Activated CD4-positive, alpha-beta memory T cell treated with anti-CD3 and anti-CD28 coated beads, Interleukin-2, amount 10 ng/mL, durations not matched to agents 7 days and 5 days (primary cell): ENCODE data around the gene ARMH2. TPM values are rescaled to one million over a fixed set of nuclear protein-coding genes. Genes with fewer than 3 reads are reported as not detected.

Experiments
- CTCF ChIA-PET: fragments of 350-600 bp; sonication (Branson Sonifier 250); formaldehyde crosslinking; loops from one replicate; lab custom pipeline; 2021; ENCODE audit warnings: antibody characterized with exemption, inconsistent platforms; lab: Charles Lee
- POLR2A ChIA-PET: fragments of 350-600 bp; sonication (Branson Sonifier 250); formaldehyde crosslinking; loops from one replicate; lab custom pipeline; 2021; ENCODE audit warnings: antibody characterized with exemption; lab: Charles Lee
- DNase-seq: peaks from one replicate; pipeline ENCODE4 v3.0.0-alpha.2; 2020
- H3K27ac Mint-ChIP-seq: one replicate; pipeline ENCODE4 v1.8.0; 2021; ENCODE audit warnings: mild to moderate bottlenecking, mixed read lengths
- H3K27me3 Mint-ChIP-seq: one replicate; pipeline ENCODE4 v1.8.0; 2021; ENCODE audit warnings: mixed read lengths
- H3K36me3 Mint-ChIP-seq: one replicate; pipeline ENCODE4 v1.8.0; 2021; ENCODE audit warnings: low read depth, mixed read lengths
- H3K4me1 Mint-ChIP-seq: one replicate; pipeline ENCODE4 v1.8.0; 2021; ENCODE audit warnings: mixed read lengths
- H3K4me3 Mint-ChIP-seq: one replicate; pipeline ENCODE4 v1.8.0; 2021; ENCODE audit warnings: mild to moderate bottlenecking, mixed read lengths
- H3K9me3 Mint-ChIP-seq: one replicate; pipeline ENCODE4 v1.8.0; 2021; ENCODE audit warnings: mixed read lengths
- total RNA-seq, 2 experiments: library from RNA; stranded (reverse); gene quantifications; one replicate each; pipeline ENCODE4 v1.2.3, GENCODE V29; 2021

Gene ARMH2
- total RNA-seq, 2 experiments from 2014 or later = 1.2 to 1.5 TPM

DNA sequence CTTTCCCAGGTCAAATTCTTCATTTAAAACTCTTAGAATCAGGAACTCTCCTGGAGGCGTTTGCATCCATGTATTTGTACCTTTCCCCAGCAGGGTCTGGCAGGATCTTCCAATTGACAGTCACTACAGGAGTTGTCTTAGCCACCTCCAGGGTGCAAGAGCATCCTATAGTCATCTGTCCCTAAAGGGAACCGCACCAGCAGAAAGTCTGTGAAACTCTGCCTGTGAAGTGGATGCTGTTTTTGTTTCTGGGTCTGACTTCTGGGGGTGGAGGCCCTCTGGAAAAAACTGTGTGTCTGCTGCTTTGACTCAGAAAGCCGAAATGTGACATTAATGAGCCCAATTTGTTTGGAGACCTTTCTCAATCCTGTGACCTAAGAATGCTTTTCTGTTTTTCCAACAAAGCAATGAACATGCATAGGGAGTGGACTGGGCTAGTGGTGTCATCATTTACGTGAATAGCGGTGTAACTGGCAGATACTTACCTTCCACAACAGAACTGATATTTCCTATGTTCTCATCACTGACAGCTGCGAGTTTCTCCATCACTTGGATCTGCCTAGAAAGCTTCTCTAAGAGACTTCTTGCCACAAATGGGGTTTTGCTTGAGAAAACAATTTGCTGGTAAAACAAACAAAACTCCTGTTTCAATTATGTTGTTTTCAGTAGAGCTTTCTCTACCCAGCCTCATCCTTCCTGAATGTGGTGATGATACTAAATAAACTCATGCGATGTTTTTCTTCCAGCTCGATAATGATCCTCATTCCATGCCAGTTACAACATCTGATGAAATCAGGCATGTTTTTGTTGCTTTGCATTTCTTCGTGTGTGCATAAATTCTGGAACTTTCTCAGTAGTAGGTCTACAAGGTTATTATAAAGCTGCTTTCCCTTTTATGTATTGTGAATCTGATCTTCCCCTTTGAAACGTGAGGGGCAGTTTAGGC is 33.3 kb upstream of the ARMH2 start:
- ChIA-PET POLR2A (interaction anchor here (1.3 kb wide), 1 partner anchor 12 kb away, joined by 6 read pairs; no protein-coding TSS in a partner anchor), CTCF (interaction anchor here (0.7 to 3.8 kb wide), 4 partner anchors 160 to 239 kb away, joined by 3 to 13 read pairs (median 4); no protein-coding TSS in a partner anchor)
- H3K27me3 Mint-ChIP-seq = no peaks in the 10 kb centered on the region
- no peak overlapping the region for H3K4me3 Mint-ChIP-seq
- no peak for DNase-seq
- peaks cover 26% of the 10 kb centered on the region for H3K4me1 Mint-ChIP-seq
- no peak overlapping the region for H3K27ac Mint-ChIP-seq
- H3K36me3 Mint-ChIP-seq = peaks cover 91% of the 10 kb centered on the region
- peaks cover 4% of the 10 kb centered on the region for H3K9me3 Mint-ChIP-seq

GRCh38 chr6:24829657-24830056 is 30.9 kb upstream of the ARMH2 start:
- Mint-ChIP-seq H3K27ac (no peak overlapping the region), H3K27me3 (no peaks in the 10 kb centered on the region), H3K4me1 (peaks cover 11% of the 10 kb centered on the region), H3K9me3 (no peaks in the 10 kb centered on the region), H3K36me3 (peaks cover 89% of the 10 kb centered on the region), H3K4me3 (no peak overlapping the region)
- CTCF ChIA-PET = interaction anchor here (1.1 to 1.5 kb wide), 3 partner anchors 162 to 241 kb away, joined by 3 to 4 read pairs (median 3); no protein-coding TSS in a partner anchor
- DNase-seq = no peak
- POLR2A ChIA-PET = interaction anchor here (1.4 kb wide), 1 partner anchor 11 kb away, joined by 4 read pairs; no protein-coding TSS in a partner anchor

- no peak overlapping the region for H3K4me3 Mint-ChIP-seq
Observed at GRCh38 chr6:24827970-24828369, 29.3 kb upstream of the ARMH2 start.

DNA sequence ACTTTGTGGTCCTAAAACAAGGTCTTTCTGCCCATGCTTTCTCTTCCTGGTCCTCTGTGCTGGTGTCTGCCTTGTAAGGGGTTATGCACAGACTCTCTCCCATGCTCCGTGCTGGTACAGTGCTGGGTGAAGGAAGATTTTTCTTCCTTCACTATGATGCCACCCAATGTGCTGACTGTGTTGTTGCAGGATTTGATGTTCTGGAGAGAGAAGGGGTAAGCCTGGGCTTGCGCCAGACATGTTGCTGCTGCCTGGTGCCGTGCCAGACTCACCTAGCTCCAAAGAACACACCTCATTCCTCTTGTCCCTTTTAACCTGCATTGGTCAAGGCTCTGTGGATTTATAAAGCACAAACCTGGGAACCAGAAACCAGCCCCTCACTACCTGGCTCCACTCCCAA is 28.4 kb upstream of the ARMH2 start:
- ChIA-PET CTCF (no interaction called here), POLR2A (interaction anchor here (0.9 to 1.1 kb wide), 2 partner anchors 10 to 43 kb away, joined by 3 read pairs; no protein-coding TSS in a partner anchor)
- no peak for DNase-seq
- Mint-ChIP-seq H3K9me3 (no peaks in the 10 kb centered on the region), H3K27me3 (no peaks in the 10 kb centered on the region), H3K4me1 (no peaks in the 10 kb centered on the region), H3K4me3 (no peak overlapping the region), H3K27ac (peak overlapping the region; percentile 36), H3K36me3 (peaks cover 84% of the 10 kb centered on the region)

More at GRCh38 chr6:24827970-24828369, 29.3 kb upstream of the ARMH2 start:
- Mint-ChIP-seq H3K27ac (no peak overlapping the region), H3K9me3 (no peaks in the 10 kb centered on the region), H3K4me1 (no peaks in the 10 kb centered on the region), H3K27me3 (no peaks in the 10 kb centered on the region), H3K36me3 (peaks cover 88% of the 10 kb centered on the region)
- CTCF ChIA-PET = no interaction called here
- POLR2A ChIA-PET = interaction anchor here (1.1 kb wide), 1 partner anchor 9 kb away, joined by 3 read pairs; no protein-coding TSS in a partner anchor
- DNase-seq = no peak

- POLR2A ChIA-PET = interaction anchor here (0.6 kb wide), 1 partner anchor 154 kb away, joined by 3 read pairs; no protein-coding TSS in a partner anchor
- no peaks in the 10 kb centered on the region for H3K4me1 Mint-ChIP-seq
- H3K27ac Mint-ChIP-seq = no peak overlapping the region
- DNase-seq = no peak
- no peaks in the 10 kb centered on the region for H3K27me3 Mint-ChIP-seq
- CTCF ChIA-PET = no interaction called here
- H3K36me3 Mint-ChIP-seq = peaks cover 80% of the 10 kb centered on the region
- no peaks in the 10 kb centered on the region for H3K9me3 Mint-ChIP-seq
- H3K4me3 Mint-ChIP-seq = no peak overlapping the region
Observed at GRCh38 chr6:24825130-24825630, 26.5 kb upstream of the ARMH2 start.

DNA sequence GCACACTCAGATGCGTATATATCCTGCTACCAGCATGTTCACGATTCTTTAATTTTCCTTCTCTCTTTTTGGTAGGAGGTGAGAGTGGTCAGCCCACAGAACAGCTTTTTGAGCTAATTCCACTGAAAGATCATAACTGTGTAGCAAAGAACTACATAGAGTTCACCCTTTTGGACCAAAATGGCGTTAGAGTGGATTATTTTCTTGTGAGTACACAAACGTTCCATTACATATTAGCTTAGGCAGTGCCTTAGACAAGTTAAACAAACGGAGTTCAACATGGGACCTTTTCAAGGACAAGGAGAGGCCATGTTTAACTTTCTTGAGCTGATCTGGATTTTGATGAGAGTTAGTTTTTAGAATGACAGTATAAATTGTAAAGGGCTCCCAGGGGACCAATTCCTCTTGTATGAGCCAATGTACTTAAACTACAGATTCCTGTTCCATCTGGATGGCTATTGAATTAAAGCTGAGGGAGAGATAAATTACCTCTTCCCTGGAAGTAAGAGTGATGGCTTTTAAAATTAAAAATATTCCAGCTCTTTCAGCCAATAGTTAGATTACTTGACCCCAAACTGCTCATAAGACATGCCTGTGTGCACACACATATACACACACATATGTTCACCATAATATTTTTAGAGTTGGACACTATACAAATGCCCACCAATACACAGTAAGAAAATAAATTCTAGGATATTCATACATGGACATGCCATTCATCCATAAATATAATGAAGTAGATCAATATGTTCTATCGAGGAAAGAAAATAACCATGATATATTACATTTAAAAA is 25.6 kb upstream of the ARMH2 start:
- Mint-ChIP-seq H3K4me1 (no peaks in the 10 kb centered on the region), H3K27me3 (no peaks in the 10 kb centered on the region), H3K9me3 (no peaks in the 10 kb centered on the region), H3K4me3 (no peak overlapping the region), H3K27ac (no peak overlapping the region), H3K36me3 (peaks cover 75% of the 10 kb centered on the region)
- DNase-seq = no peak
- ChIA-PET CTCF (no interaction called here), POLR2A (interaction anchor here (0.6 kb wide), 1 partner anchor 155 kb away, joined by 3 read pairs; no protein-coding TSS in a partner anchor)

GRCh38 chr6:24823185-24823584 is 24.5 kb upstream of the ARMH2 start:
- Mint-ChIP-seq H3K4me3 (no peak overlapping the region), H3K4me1 (no peaks in the 10 kb centered on the region), H3K27me3 (no peaks in the 10 kb centered on the region), H3K36me3 (peaks cover 78% of the 10 kb centered on the region), H3K9me3 (no peaks in the 10 kb centered on the region), H3K27ac (no peak overlapping the region)
- CTCF ChIA-PET = no interaction called here
- DNase-seq = no peak
- POLR2A ChIA-PET = no interaction called here

- no peaks in the 10 kb centered on the region for H3K27me3 Mint-ChIP-seq
- ChIA-PET POLR2A (interaction anchor here (0.7 kb wide), 1 partner anchor 286 kb away, joined by 3 read pairs; no protein-coding TSS in a partner anchor), CTCF (no interaction called here)
- H3K27ac Mint-ChIP-seq = no peak overlapping the region
- no peak overlapping the region for H3K4me3 Mint-ChIP-seq
- H3K36me3 Mint-ChIP-seq = peaks cover 77% of the 10 kb centered on the region
- DNase-seq = no peak
- H3K4me1 Mint-ChIP-seq = no peaks in the 10 kb centered on the region
- H3K9me3 Mint-ChIP-seq = no peaks in the 10 kb centered on the region
Observed at GRCh38 chr6:24822696-24823095, 24.0 kb upstream of the ARMH2 start.

DNA sequence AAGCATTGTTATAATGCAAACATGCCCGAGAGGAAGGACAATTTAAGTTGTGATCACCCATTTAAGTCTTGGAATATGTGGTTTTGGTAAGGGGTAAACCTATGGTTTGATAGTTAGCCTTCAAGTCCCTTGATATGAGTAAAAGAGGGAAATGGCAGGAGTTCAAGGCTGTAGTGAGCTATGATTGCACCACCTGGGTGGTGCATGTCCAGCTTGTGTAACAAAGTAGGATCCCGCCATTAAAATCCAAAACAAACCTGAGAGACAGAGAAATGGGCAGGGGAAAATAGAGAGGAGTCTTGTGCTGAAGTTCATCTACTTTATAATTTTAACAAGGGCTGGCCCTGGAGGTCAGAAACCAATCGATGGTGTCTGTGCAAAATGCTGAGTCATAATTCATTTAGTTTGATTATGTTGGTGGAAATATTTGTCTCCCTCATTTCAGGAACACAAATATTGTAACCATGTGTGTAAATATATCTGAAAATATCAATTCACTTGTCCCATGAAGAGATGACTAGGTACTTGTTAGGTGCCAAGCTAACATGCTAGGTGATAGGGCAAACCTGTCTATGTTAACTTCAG is 23.2 kb upstream of the ARMH2 start:
- Mint-ChIP-seq H3K9me3 (no peaks in the 10 kb centered on the region), H3K4me1 (no peaks in the 10 kb centered on the region), H3K4me3 (no peak overlapping the region), H3K27me3 (no peaks in the 10 kb centered on the region), H3K27ac (peak overlapping the region; percentile 5), H3K36me3 (peaks cover 71% of the 10 kb centered on the region)
- POLR2A ChIA-PET = interaction anchor here (0.7 kb wide), 1 partner anchor 285 kb away, joined by 3 read pairs; no protein-coding TSS in a partner anchor
- CTCF ChIA-PET = interaction anchor here (0.9 to 1.2 kb wide), 2 partner anchors 33 to 196 kb away, joined by 3 to 4 read pairs; no protein-coding TSS in a partner anchor
- DNase-seq = no peak

GRCh38 chr6:24818346-24818745 is 19.6 kb upstream of the ARMH2 start:
- Mint-ChIP-seq H3K4me1 (no peaks in the 10 kb centered on the region), H3K36me3 (peaks cover 41% of the 10 kb centered on the region), H3K27ac (no peak overlapping the region), H3K9me3 (no peaks in the 10 kb centered on the region), H3K27me3 (no peaks in the 10 kb centered on the region), H3K4me3 (no peak overlapping the region)
- POLR2A ChIA-PET = interaction anchor here (1.4 to 1.5 kb wide), 3 partner anchors 10 to 43 kb away, joined by 3 to 4 read pairs (median 4); no protein-coding TSS in a partner anchor
- CTCF ChIA-PET = no interaction called here
- no peak for DNase-seq

DNA sequence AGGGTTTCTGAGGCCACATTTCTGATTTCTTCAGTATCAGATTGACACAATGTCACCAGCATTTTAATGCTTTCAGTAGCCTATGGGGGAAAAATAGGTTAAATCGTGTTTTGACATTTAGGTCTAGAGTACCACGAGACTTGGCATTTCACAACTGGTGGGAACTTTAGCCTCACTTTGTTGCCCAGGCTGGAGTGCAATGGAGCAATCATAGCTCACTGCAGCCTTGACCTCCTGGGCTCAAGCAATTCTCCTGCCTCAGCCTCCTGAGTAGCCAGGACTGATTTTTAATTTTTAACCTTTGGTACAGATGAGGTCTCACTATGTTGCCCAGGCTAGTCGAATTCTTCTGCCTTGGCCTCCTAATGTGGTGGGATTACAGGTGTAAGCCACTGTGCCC is 11.0 kb upstream of the ARMH2 start:
- POLR2A ChIA-PET = no interaction called here
- Mint-ChIP-seq H3K27me3 (no peaks in the 10 kb centered on the region), H3K4me3 (no peak overlapping the region), H3K4me1 (no peaks in the 10 kb centered on the region), H3K9me3 (no peaks in the 10 kb centered on the region), H3K27ac (no peak overlapping the region), H3K36me3 (peaks cover 56% of the 10 kb centered on the region)
- CTCF ChIA-PET = no interaction called here
- DNase-seq = no peak

- Mint-ChIP-seq H3K27me3 (no peaks in the 10 kb centered on the region), H3K4me3 (no peak overlapping the region), H3K27ac (no peak overlapping the region), H3K36me3 (peaks cover 71% of the 10 kb centered on the region), H3K9me3 (no peaks in the 10 kb centered on the region), H3K4me1 (no peaks in the 10 kb centered on the region)
- CTCF ChIA-PET = interaction anchor here (1.5 kb wide), 1 partner anchor 50 kb away, joined by 3 read pairs; no protein-coding TSS in a partner anchor
- no peak for DNase-seq
- POLR2A ChIA-PET = interaction anchor here (1.4 kb wide), 1 partner anchor 11 kb away, joined by 4 read pairs; no protein-coding TSS in a partner anchor
Observed at GRCh38 chr6:24807584-24807983, 8.9 kb upstream of the ARMH2 start.
